Gastroesophageal sphincter (tissue), 3 donors: ENCODE measurements around the gene RAB4A.

Source experiments
- POLR2A ChIP-seq, 2 donors: fragments of 450-650 bp; IDR thresholded peaks; one replicate each; pipeline ENCODE4 v1.6.1; 2017; ENCODE audit warnings: antibody characterized with exemption in 2 of 2, mild to moderate bottlenecking in 2 of 2, moderate library complexity in 1 of 2
- POLR2AphosphoS5 ChIP-seq: sonication (generic); formaldehyde crosslinking; IDR thresholded peaks from one replicate; pipeline ENCODE4 v1.6.1; 2017; ENCODE audit warnings: antibody characterized with exemption
- TF ChIP-seq, protein P1 (sequence below), 4 experiments: fragments of 200-600 bp in 2 of 4; fragments of 450-650 bp in 2 of 4; sonication (generic) in 1 of 4; IDR thresholded peaks; one replicate each; pipeline ENCODE4 v1.5.1; 2017 to 2019; ENCODE audit warnings: antibody characterized with exemption in 4 of 4, mild to moderate bottlenecking in 2 of 4, moderate library complexity in 2 of 4

- TF ChIP-seq, protein P1, sequence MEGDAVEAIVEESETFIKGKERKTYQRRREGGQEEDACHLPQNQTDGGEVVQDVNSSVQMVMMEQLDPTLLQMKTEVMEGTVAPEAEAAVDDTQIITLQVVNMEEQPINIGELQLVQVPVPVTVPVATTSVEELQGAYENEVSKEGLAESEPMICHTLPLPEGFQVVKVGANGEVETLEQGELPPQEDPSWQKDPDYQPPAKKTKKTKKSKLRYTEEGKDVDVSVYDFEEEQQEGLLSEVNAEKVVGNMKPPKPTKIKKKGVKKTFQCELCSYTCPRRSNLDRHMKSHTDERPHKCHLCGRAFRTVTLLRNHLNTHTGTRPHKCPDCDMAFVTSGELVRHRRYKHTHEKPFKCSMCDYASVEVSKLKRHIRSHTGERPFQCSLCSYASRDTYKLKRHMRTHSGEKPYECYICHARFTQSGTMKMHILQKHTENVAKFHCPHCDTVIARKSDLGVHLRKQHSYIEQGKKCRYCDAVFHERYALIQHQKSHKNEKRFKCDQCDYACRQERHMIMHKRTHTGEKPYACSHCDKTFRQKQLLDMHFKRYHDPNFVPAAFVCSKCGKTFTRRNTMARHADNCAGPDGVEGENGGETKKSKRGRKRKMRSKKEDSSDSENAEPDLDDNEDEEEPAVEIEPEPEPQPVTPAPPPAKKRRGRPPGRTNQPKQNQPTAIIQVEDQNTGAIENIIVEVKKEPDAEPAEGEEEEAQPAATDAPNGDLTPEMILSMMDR (IDR thresholded peaks at IDR 0.05) = no peak
- TF ChIP-seq POLR2AphosphoS5 (no peak), POLR2A (IDR thresholded peaks at IDR 0.05) (no peak)
Observed at GRCh38 chr1:229247871-229248270, 23.0 kb upstream of the RAB4A start.
